ENCODE measurements around the gene FHIT. TPM values are rescaled to one million over a fixed set of nuclear protein-coding genes. Genes with fewer than 3 reads are reported as not detected.

FHIT gene
- total and polyA plus RNA-seq, 10 of the 15 experiments (the other 5 are each of a cell fraction or from before 2014, with no cell fraction given) = 4.2 to 14.9 (median 9.4) TPM

GRCh38 chr3:59908280-59908679 lies 1343.0 kb downstream of the FHIT start:
- ChIA-PET CTCF (no interaction called here), SMC1A (ENCODE audit: uncharacterized antibody, unreplicated experiment) (no interaction called here), POLR2A (no interaction called here), RAD21 (ENCODE audit: unreplicated experiment) (no interaction called here)
- no peak overlapping the region for H3K9ac ChIP-seq (ENCODE audit: control insufficient read depth, insufficient read depth, low read length)
- H3K4me1 ChIP-seq (ENCODE audit: control insufficient read depth, insufficient read depth, low read length) = no peaks in the 10 kb centered on the region
- H3K4me2 ChIP-seq (ENCODE audit: control insufficient read depth, insufficient read depth) = no peak overlapping the region
- no peaks in the 10 kb centered on the region for H3K79me2 ChIP-seq (ENCODE audit: control insufficient read depth, insufficient read depth, low read length)
- no peaks in the 10 kb centered on the region for H4K20me1 ChIP-seq (ENCODE audit: control insufficient read depth, insufficient read depth)
- WGBS (ENCODE audit: insufficient coverage, insufficient replicate concordance, low lambda C conversion rate, missing lambda C conversion rate) = 32% methylated on average over 2 of the region's 2 CpGs
- no peak for DNase-seq (ENCODE audit: low read depth, low spot score)
- no peak for FAIRE-seq
- no TSS peak for BruUV-seq (replicated peaks)
- H3K9me3 ChIP-seq (replicated peaks; ENCODE audit: control insufficient read depth, insufficient read depth, low read length) = no peaks in the 10 kb centered on the region
- H3K4me3 ChIP-seq = no peak overlapping the region
- intact Hi-C loops (cut with micrococcal nuclease; ENCODE audit: unreplicated experiment) = no loop called here
- no peak overlapping the region for H2AFZ ChIP-seq (ENCODE audit: control insufficient read depth, low read depth, low read length)
- no peaks in the 10 kb centered on the region for H3K36me3 ChIP-seq (ENCODE audit: control insufficient read depth in 2 of 2, insufficient read depth in 2 of 2, low read length in 1 of 2)
- in situ Hi-C loops (cut with MboI) = no loop called here
- H3K27ac ChIP-seq (ENCODE audit: control insufficient read depth, insufficient read depth) = no peak overlapping the region
- no peaks in the 10 kb centered on the region for H3K27me3 ChIP-seq (replicated peaks in 1 of 2; ENCODE audit: control insufficient read depth in 2 of 2, insufficient read depth in 2 of 2, low read length in 1 of 2)
- TF ChIP-seq REST (IDR thresholded peaks at IDR 0.05; ENCODE audit: low read depth, low read length) (no peak), NFYB (IDR thresholded peaks at IDR 0.05; ENCODE audit: insufficient read depth, low read depth, low read length) (no peak), YY1 (IDR thresholded peaks at IDR 0.05; ENCODE audit: low read depth, low read length) (no peak), TBL1XR1 (IDR thresholded peaks at IDR 0.05; ENCODE audit: low read depth, low read length) (no peak), SUZ12 (IDR thresholded peaks at IDR 0.05; ENCODE audit: unreplicated experiment) (no peak), NFYA (IDR thresholded peaks at IDR 0.05; ENCODE audit: borderline replicate concordance, low read depth, low read length) (no peak), BCL3 (IDR thresholded peaks at IDR 0.05; ENCODE audit: borderline replicate concordance, insufficient read depth, low read depth, low read length, poor library complexity, severe bottlenecking) (no peak), PML (IDR thresholded peaks at IDR 0.05; ENCODE audit: low read length) (no peak), CREM (IDR thresholded peaks at IDR 0.05; ENCODE audit: low read depth) (no peak), RUNX3 (IDR thresholded peaks at IDR 0.05; ENCODE audit: low read length) (no peak), TCF3 (IDR thresholded peaks at IDR 0.05; ENCODE audit: borderline replicate concordance, insufficient read depth, low read depth, low read length) (no peak), POLR2A (IDR thresholded peaks at IDR 0.05; ENCODE audit: low read depth, low read length) (no peak), SIN3A (IDR thresholded peaks at IDR 0.05; ENCODE audit: low read depth, low read length) (no peak)
- TF ChIP-seq, protein P1, sequence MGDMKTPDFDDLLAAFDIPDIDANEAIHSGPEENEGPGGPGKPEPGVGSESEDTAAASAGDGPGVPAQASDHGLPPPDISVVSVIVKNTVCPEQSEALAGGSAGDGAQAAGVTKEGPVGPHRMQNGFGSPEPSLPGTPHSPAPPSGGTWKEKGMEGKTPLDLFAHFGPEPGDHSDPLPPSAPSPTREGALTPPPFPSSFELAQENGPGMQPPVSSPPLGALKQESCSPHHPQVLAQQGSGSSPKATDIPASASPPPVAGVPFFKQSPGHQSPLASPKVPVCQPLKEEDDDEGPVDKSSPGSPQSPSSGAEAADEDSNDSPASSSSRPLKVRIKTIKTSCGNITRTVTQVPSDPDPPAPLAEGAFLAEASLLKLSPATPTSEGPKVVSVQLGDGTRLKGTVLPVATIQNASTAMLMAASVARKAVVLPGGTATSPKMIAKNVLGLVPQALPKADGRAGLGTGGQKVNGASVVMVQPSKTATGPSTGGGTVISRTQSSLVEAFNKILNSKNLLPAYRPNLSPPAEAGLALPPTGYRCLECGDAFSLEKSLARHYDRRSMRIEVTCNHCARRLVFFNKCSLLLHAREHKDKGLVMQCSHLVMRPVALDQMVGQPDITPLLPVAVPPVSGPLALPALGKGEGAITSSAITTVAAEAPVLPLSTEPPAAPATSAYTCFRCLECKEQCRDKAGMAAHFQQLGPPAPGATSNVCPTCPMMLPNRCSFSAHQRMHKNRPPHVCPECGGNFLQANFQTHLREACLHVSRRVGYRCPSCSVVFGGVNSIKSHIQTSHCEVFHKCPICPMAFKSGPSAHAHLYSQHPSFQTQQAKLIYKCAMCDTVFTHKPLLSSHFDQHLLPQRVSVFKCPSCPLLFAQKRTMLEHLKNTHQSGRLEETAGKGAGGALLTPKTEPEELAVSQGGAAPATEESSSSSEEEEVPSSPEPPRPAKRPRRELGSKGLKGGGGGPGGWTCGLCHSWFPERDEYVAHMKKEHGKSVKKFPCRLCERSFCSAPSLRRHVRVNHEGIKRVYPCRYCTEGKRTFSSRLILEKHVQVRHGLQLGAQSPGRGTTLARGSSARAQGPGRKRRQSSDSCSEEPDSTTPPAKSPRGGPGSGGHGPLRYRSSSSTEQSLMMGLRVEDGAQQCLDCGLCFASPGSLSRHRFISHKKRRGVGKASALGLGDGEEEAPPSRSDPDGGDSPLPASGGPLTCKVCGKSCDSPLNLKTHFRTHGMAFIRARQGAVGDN (IDR thresholded peaks at IDR 0.05) = no peak
- no peak for ATAC-seq
